Transverse colon (tissue), 3 donors: ENCODE results near the gene GAGE12J.

Experiments
- POLR2A ChIP-seq: fragments of 450-650 bp; IDR thresholded peaks from one replicate; pipeline ENCODE4 v1.6.1; 2016; ENCODE audit warnings: antibody characterized with exemption, mild to moderate bottlenecking, moderate library complexity
- POLR2AphosphoS5 ChIP-seq, 3 donors: sonication (generic); formaldehyde crosslinking; IDR thresholded peaks; one replicate each; pipeline ENCODE4 v1.6.1; 2016; ENCODE audit warnings: antibody characterized with exemption in 3 of 3

DNA sequence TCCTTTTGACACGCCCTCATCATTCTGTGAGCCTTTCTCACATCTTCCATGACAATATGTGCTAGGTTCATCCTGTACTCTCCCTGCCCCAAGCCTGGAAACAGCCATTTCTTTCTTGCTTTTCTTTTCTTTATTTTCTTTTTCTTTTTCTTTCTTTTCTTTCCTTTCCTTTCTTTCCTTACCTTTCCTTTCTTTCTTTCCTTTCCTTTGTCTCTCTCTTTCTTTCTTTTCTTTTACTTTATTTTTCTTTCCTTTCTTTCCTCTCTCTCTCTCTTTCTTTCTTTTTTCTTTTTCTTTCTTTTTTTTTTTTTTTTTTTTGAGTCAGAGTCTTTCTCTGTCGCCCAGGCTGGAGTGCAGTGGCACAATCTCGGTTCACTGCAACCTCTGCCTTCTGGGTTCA is 37.6 kb upstream of the GAGE12J start:
- TF ChIP-seq POLR2AphosphoS5 (IDR thresholded peaks at IDR 0.05) (no peak), POLR2A (no peak)
